DND-41 (cell line): Measurements from ENCODE around the gene UHRF2.

Source experiments
- ATAC-seq: fragments of 200-7000 bp; cut with Tn5 transposase; 3 replicates; pipeline ENCODE4 v1.9.1; 2021; ENCODE audit warnings: low read depth; ENCODE audit not compliant: insufficient read depth
- DNase-seq: peaks from one replicate; pipeline ENCODE4 v3.0.0-alpha.2; 2020
- H2AFZ ChIP-seq: 2 replicates; pipeline ENCODE4 v1.6.0; 2012; ENCODE audit warnings: low read depth, low read length
- H3K27ac ChIP-seq: 2 replicates; pipeline ENCODE4 v1.5.1; 2012; ENCODE audit warnings: low read length, inconsistent platforms
- H3K27me3 ChIP-seq: fragments of 200-600 bp; sonication (generic); 2 replicates; pipeline ENCODE4 v1.6.0; 2012; ENCODE audit warnings: low read length, mild to moderate bottlenecking, inconsistent platforms; ENCODE audit not compliant: insufficient read depth, poor library complexity
- H3K36me3 ChIP-seq: 2 replicates; pipeline ENCODE4 v1.5.1; 2012; ENCODE audit warnings: low read length, inconsistent platforms; ENCODE audit not compliant: insufficient read depth
- H3K4me1 ChIP-seq: 2 replicates; pipeline ENCODE4 v1.5.1; 2012; ENCODE audit warnings: mild to moderate bottlenecking, low read length; ENCODE audit not compliant: insufficient read depth
- H3K4me2 ChIP-seq: 2 replicates; pipeline ENCODE4 v1.6.0; 2012; ENCODE audit warnings: mild to moderate bottlenecking, moderate library complexity, low read length, inconsistent platforms; ENCODE audit not compliant: insufficient read depth
- H3K4me3 ChIP-seq, 2 experiments: fragments of 200-600 bp in 1 of 2; shearing (Covaris generic) in 1 of 2; 2 replicates each; pipeline ENCODE4 v1.5.1; 2012 to 2016; ENCODE audit warnings: inconsistent platforms in 2 of 2, low read length in 2 of 2, mild to moderate bottlenecking in 2 of 2, low read depth in 1 of 2, moderate library complexity in 1 of 2
- H3K79me2 ChIP-seq: 2 replicates; pipeline ENCODE4 v1.6.0; 2012; ENCODE audit warnings: low read length, inconsistent platforms; ENCODE audit not compliant: insufficient read depth
- H3K9ac ChIP-seq: 2 replicates; pipeline ENCODE4 v1.6.0; 2012; ENCODE audit warnings: low read depth, mild to moderate bottlenecking, inconsistent platforms, low read length, moderate library complexity
- H3K9me3 ChIP-seq: 2 replicates; pipeline ENCODE4 v1.5.1; 2012; ENCODE audit warnings: low read length, moderate library complexity, mild to moderate bottlenecking, inconsistent platforms; ENCODE audit not compliant: insufficient read depth, severe bottlenecking
- H4K20me1 ChIP-seq: 2 replicates; pipeline ENCODE4 v1.6.0; 2012; ENCODE audit warnings: low read length; ENCODE audit not compliant: insufficient read depth
- EZH2 ChIP-seq: IDR thresholded peaks from 3 replicates; pipeline ENCODE4 v1.6.1; 2012; ENCODE audit warnings: borderline replicate concordance, low read depth, mild to moderate bottlenecking, moderate library complexity, low read length, inconsistent platforms; ENCODE audit not compliant: severe bottlenecking
- TF ChIP-seq, protein P1 (sequence below): IDR thresholded peaks from 2 replicates; pipeline ENCODE4 v1.5.1; 2012; ENCODE audit warnings: borderline replicate concordance, low read length, moderate library complexity, mild to moderate bottlenecking; ENCODE audit not compliant: poor library complexity, severe bottlenecking; ENCODE audit errors: extremely low read depth

Gene UHRF2

DNA sequence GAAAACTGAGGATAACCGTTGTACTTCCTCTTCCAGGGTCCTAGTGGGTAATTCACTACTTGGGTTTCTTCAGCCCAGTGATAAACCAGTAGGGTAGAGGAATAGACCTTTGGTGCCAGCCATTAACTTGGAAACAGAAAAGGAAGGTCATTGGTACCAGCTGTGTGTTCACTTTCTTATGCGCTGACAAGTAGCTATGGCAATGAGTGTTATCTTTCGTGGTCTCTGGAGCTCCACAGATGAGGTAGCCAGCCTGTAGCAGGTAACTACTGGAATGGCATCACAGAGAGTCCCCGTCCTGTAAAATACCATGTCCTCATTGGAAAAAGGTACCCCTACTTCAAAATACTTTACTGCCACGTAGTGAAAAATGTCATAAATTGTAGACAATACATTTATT is 2.3 kb downstream of the UHRF2 start:
- DNase-seq (no peak), ATAC-seq (no peak)
- Histone ChIP-seq H4K20me1 (peaks cover 57% of the 10 kb centered on the region), H3K9me3 (peaks cover 4% of the 10 kb centered on the region), H3K36me3 (peaks cover 9% of the 10 kb centered on the region), H3K27ac (0 out of 2 replicates have a peak overlapping the region, but pooled peaks have one; percentile 36), H3K4me1 (peaks cover 37% of the 10 kb centered on the region), H2AFZ (no peak overlapping the region), H3K4me3 (peak overlapping the region; percentile 69 to 72; a peak in 3 of 4 replicates), H3K4me2 (peak overlapping the region; percentile 66), H3K9ac (peak overlapping the region; percentile 94), H3K79me2 (peaks cover 72% of the 10 kb centered on the region), H3K27me3 (no peaks in the 10 kb centered on the region)
- TF ChIP-seq EZH2: no peak
- TF ChIP-seq, protein P1, sequence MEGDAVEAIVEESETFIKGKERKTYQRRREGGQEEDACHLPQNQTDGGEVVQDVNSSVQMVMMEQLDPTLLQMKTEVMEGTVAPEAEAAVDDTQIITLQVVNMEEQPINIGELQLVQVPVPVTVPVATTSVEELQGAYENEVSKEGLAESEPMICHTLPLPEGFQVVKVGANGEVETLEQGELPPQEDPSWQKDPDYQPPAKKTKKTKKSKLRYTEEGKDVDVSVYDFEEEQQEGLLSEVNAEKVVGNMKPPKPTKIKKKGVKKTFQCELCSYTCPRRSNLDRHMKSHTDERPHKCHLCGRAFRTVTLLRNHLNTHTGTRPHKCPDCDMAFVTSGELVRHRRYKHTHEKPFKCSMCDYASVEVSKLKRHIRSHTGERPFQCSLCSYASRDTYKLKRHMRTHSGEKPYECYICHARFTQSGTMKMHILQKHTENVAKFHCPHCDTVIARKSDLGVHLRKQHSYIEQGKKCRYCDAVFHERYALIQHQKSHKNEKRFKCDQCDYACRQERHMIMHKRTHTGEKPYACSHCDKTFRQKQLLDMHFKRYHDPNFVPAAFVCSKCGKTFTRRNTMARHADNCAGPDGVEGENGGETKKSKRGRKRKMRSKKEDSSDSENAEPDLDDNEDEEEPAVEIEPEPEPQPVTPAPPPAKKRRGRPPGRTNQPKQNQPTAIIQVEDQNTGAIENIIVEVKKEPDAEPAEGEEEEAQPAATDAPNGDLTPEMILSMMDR: no peak

DNA sequence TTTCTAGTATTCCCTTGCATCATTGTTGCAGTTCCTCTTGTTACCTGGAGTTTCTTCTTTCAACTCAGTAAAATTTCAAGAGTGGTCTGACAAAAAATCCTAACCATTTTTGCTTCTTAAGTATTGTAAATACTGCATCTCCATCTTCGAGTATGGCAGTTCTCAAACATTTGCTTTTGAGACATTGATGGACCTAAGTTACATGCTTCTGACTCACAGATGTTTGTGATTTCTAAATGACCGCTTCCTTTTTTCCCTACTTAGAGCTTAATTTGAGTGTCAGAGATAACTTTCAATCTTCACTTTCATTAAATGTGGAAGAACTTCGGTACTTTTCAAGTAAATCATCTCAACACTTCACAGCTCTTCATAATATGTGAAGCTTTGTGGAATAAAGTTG is 4.2 kb downstream of the UHRF2 start:
- no peak overlapping the region; the same call in 1 of the 2 replicates for H3K9ac ChIP-seq
- no peaks in the 10 kb centered on the region for H3K27me3 ChIP-seq
- H3K9me3 ChIP-seq: peaks cover 2% of the 10 kb centered on the region
- peak overlapping the region; percentile 19; the same call in 1 of the 2 replicates for H3K27ac ChIP-seq
- ATAC-seq (no peak), DNase-seq (no peak)
- H3K79me2 ChIP-seq: peaks cover 91% of the 10 kb centered on the region
- H3K4me3 ChIP-seq: peak overlapping the region in 1 of 2 experiments; percentile 25; a peak in 1 of 4 replicates
- H3K4me1 ChIP-seq: peaks cover 39% of the 10 kb centered on the region
- H3K4me2 ChIP-seq: peak overlapping the region; percentile 51
- TF ChIP-seq EZH2: no peak
- TF ChIP-seq, protein P1: no peak
- H3K36me3 ChIP-seq: peaks cover 22% of the 10 kb centered on the region
- peaks cover 69% of the 10 kb centered on the region for H4K20me1 ChIP-seq
- no peak overlapping the region for H2AFZ ChIP-seq

DNA sequence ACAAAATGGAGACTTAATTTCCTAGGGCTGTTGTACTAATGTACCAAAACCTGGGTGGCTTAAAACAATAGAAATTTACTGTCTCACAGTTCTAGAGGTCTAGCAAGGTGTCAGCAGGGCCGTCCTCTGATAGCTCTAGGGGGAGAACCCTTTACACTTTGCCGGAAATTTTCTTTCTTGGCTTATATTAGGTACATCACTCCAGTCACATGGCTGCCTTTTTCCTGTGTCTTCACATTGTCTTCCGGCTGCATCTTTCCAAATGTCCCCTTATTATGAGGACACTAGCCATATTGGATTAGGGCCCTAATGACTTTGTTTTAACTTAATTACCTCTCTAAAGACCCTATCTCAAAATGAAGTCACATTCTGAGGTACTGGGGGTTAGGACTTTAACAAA is 5.8 kb downstream of the UHRF2 start:
- no peaks in the 10 kb centered on the region for H3K27me3 ChIP-seq
- H3K79me2 ChIP-seq: peaks cover 99% of the 10 kb centered on the region
- H3K9ac ChIP-seq: 0 out of 2 replicates have a peak overlapping the region, but pooled peaks have one; percentile 15
- H3K4me3 ChIP-seq: no peak overlapping the region
- H3K9me3 ChIP-seq: no peaks in the 10 kb centered on the region
- TF ChIP-seq EZH2: no peak
- TF ChIP-seq, protein P1: no peak
- no peak overlapping the region for H3K27ac ChIP-seq
- H3K4me2 ChIP-seq: peak overlapping the region; percentile 17; the same call in 1 of the 2 replicates
- H3K4me1 ChIP-seq: peaks cover 33% of the 10 kb centered on the region
- H4K20me1 ChIP-seq: peaks cover 79% of the 10 kb centered on the region
- ATAC-seq (no peak), DNase-seq (no peak)
- peaks cover 34% of the 10 kb centered on the region for H3K36me3 ChIP-seq
- no peak overlapping the region for H2AFZ ChIP-seq

DNA sequence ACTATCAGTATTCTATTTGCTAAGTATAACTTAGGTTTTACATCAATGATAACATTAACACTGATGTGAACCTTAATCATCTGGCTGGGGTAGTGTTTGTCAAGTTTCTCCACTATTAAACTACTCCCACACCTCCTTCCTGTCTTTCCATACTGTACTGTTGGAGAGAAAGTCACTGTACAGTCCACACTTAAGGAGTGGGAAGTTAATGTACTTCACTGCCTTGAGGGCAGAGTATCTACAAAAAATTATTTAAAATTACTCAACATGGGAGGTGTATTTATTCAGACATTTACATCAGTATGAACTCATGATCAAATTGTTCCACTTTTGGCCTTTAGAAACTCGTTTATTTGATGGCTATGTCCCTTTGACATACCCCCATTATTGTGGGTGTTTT is 11.9 kb downstream of the UHRF2 start:
- Histone ChIP-seq H3K4me2 (no peak overlapping the region), H4K20me1 (peaks cover 72% of the 10 kb centered on the region), H3K9ac (no peak overlapping the region), H3K27ac (no peak overlapping the region), H3K9me3 (no peaks in the 10 kb centered on the region), H3K4me3 (no peak overlapping the region), H3K4me1 (peaks cover 26% of the 10 kb centered on the region), H3K36me3 (peaks cover 60% of the 10 kb centered on the region), H3K27me3 (no peaks in the 10 kb centered on the region), H3K79me2 (peaks cover 100% of the 10 kb centered on the region), H2AFZ (no peak overlapping the region)
- no peak for TF ChIP-seq EZH2
- TF ChIP-seq, protein P1: no peak
- no peak for ATAC-seq
- no peak for DNase-seq
